IPS-20b (cell line): ENCODE results near the gene ZKSCAN5.
"Not testable (repeated sequence)": the region's sequence is repeated elsewhere in the genome, so short reads cannot be mapped to it uniquely, and the experiment has no call there.

Source experiments
- H3K27ac ChIP-seq: one replicate; pipeline ENCODE4 v1.5.1; 2013; ENCODE audit warnings: low read length
- H3K27me3 ChIP-seq: 2 replicates; pipeline ENCODE4 v1.6.1; 2013; ENCODE audit warnings: mild to moderate bottlenecking, low read length, inconsistent platforms; ENCODE audit not compliant: insufficient read depth
- H3K36me3 ChIP-seq: 2 replicates; pipeline ENCODE4 v1.6.1; 2013; ENCODE audit warnings: low read depth, mild to moderate bottlenecking, inconsistent platforms, low read length, moderate library complexity; ENCODE audit not compliant: insufficient read depth
- H3K4me1 ChIP-seq: 2 replicates; pipeline ENCODE4 v1.6.1; 2013; ENCODE audit warnings: mild to moderate bottlenecking, control low read depth, inconsistent platforms, low read length, moderate library complexity; ENCODE audit not compliant: insufficient read depth
- H3K4me3 ChIP-seq: 2 replicates; pipeline ENCODE4 v1.5.1; 2013; ENCODE audit warnings: mild to moderate bottlenecking, low read length, inconsistent platforms
- H3K9ac ChIP-seq: 2 replicates; pipeline ENCODE4 v1.6.1; 2013; ENCODE audit warnings: low read depth, mild to moderate bottlenecking, inconsistent platforms, low read length, moderate library complexity
- H3K9me3 ChIP-seq: 2 replicates; pipeline ENCODE4 v1.6.1; 2013; ENCODE audit warnings: mild to moderate bottlenecking, low read depth, low read length, inconsistent platforms; ENCODE audit not compliant: insufficient read depth

ZKSCAN5 gene

DNA sequence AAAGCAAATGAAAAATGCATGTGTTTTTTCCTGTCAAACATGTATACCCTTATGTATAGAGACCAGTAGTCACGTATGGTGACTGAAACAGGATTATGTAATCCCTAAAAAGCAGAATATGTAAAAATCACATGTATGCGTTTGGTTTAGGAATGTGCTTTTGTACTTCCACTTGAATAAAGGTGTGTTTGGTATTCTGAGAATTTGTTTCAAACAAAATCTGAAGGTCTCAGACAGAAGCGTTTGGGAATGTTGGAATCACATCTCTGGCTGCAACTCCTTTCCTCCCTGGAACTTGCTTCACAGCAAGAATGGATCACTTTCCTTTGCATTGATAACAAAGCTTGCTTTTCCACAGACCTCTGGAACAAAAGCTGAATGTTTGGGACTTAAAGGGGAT is 71.8 kb downstream of the ZKSCAN5 start:
- no peaks in the 10 kb centered on the region for H3K9me3 ChIP-seq
- no peaks in the 10 kb centered on the region for H3K27me3 ChIP-seq
- H3K4me1 ChIP-seq = peaks cover 12% of the 10 kb centered on the region; the same call in 1 of the 2 replicates
- H3K27ac ChIP-seq = no peak overlapping the region
- H3K9ac ChIP-seq = no peak overlapping the region
- H3K36me3 ChIP-seq = peaks cover 29% of the 10 kb centered on the region
- no peak overlapping the region for H3K4me3 ChIP-seq

DNA sequence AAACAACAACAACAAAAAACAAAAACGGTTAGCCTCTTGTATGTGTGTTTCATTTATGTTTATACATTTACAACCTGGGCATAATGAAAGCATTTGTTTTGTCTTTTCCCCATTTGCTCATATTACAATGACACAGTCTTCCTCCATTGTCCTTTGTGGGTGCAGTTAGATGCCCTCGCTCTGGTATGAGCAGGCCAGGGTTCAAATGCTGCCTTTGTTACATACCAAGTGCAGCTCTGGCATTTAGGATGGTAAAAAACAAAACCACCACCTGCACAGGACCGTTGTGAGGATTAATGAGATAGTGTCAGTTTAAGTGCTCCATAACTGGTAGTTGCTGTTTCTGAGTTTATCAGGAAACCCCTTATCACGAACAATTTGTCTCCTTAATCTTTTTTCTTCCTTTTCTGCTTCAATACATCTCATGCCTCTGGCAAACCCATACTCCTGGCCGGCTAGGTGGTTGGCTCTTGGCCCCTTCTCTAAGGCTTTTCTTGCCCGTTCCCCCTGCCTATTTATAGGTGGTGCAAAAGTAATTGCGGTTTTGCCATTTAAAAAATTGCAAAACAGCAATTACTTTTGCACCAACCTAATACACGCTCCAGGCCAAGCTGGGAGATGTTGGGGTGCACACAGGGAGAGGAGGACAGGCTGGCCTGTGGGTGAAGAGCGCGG is 75.0 kb downstream of the ZKSCAN5 start:
- H3K4me3 ChIP-seq = peak overlapping the region; percentile 77; the same call in 1 of the 2 replicates
- H3K4me1 ChIP-seq = peaks cover 12% of the 10 kb centered on the region; the same call in 1 of the 2 replicates
- no peaks in the 10 kb centered on the region for H3K36me3 ChIP-seq
- H3K27ac ChIP-seq = no peak overlapping the region
- no peaks in the 10 kb centered on the region for H3K27me3 ChIP-seq
- H3K9ac ChIP-seq = peak overlapping the region; percentile 92; the same call in 1 of the 2 replicates
- H3K9me3 ChIP-seq = no peaks in the 10 kb centered on the region

GRCh38 chr7:99579956-99580777 is 75.7 kb downstream of the ZKSCAN5 start:
- Histone ChIP-seq H3K9me3 (no peaks in the 10 kb centered on the region), H3K27me3 (no peaks in the 10 kb centered on the region), H3K9ac (peak overlapping the region; percentile 92), H3K27ac (peak overlapping the region; percentile 16), H3K36me3 (no peaks in the 10 kb centered on the region), H3K4me1 (peaks cover 9% of the 10 kb centered on the region; the same call in 1 of the 2 replicates), H3K4me3 (peak overlapping the region; percentile 77)

GRCh38 chr7:99580778-99581332 is 76.4 kb downstream of the ZKSCAN5 start:
- H3K36me3 ChIP-seq, H3K4me1 ChIP-seq, H3K27me3 ChIP-seq, H3K9me3 ChIP-seq: not testable (repeated sequence)
- Histone ChIP-seq H3K4me3 (peak overlapping the region; percentile 77), H3K27ac (peak overlapping the region; percentile 16), H3K9ac (peak overlapping the region; percentile 92)
